CD4-positive, alpha-beta memory T cell (primary cell): ENCODE results near the gene GET4. TPM values are rescaled to one million over a fixed set of nuclear protein-coding genes. Genes with fewer than 3 reads are reported as not detected.
"Not testable (repeated sequence)": the region's sequence is repeated elsewhere in the genome, so short reads cannot be mapped to it uniquely, and the experiment has no call there.

Source experiments
- CTCF ChIA-PET: fragments of 350-600 bp; sonication (Branson Sonifier 250); formaldehyde crosslinking; loops from one replicate; lab custom pipeline; 2021; ENCODE audit warnings: inconsistent platforms; ENCODE audit not compliant: partially characterized antibody; lab: Charles Lee
- POLR2A ChIA-PET: fragments of 350-600 bp; sonication (Branson Sonifier 250); formaldehyde crosslinking; loops from one replicate; lab custom pipeline; 2021; ENCODE audit not compliant: partially characterized antibody; lab: Charles Lee
- DNase-seq, 5 donors: peaks; one replicate each; pipeline versions ENCODE4 v3.0.0 to v3.0.0-alpha.2; 2020 to 2022; ENCODE audit warnings: mixed read lengths in 1 of 5
- H3K27ac ChIP-seq: one replicate; pipeline ENCODE4 v1.7.0; 2013; ENCODE audit warnings: low read depth, low read length
- H3K27me3 ChIP-seq: 2 replicates; pipeline ENCODE4 v1.7.0; 2013; ENCODE audit warnings: mild to moderate bottlenecking, low read length, moderate library complexity; ENCODE audit not compliant: insufficient read depth
- H3K36me3 ChIP-seq: 2 replicates; pipeline ENCODE4 v1.7.0; 2013; ENCODE audit warnings: mild to moderate bottlenecking, low read length, moderate library complexity; ENCODE audit not compliant: insufficient read depth
- H3K4me1 ChIP-seq: 2 replicates; pipeline ENCODE4 v1.7.0; 2013; ENCODE audit warnings: mild to moderate bottlenecking, low read length, moderate library complexity; ENCODE audit not compliant: insufficient read depth
- H3K4me3 ChIP-seq, 2 donors: one replicate each; pipeline ENCODE4 v1.7.0; 2013; ENCODE audit warnings: low read length in 2 of 2, mild to moderate bottlenecking in 1 of 2
- H3K9me3 ChIP-seq, 2 donors: one replicate each; pipeline ENCODE4 v1.7.0; 2013; ENCODE audit warnings: low read length in 2 of 2, control low read depth in 1 of 2; ENCODE audit not compliant: control insufficient read depth in 1 of 2
- H3K27ac Mint-ChIP-seq, 7 donors: one replicate each; pipeline ENCODE4 v1.8.0; 2020 to 2021; ENCODE audit warnings: mixed read lengths in 7 of 7, mild to moderate bottlenecking in 6 of 7, inconsistent platforms in 3 of 7, moderate library complexity in 3 of 7
- H3K27me3 Mint-ChIP-seq, 2 donors: one replicate each; pipeline ENCODE4 v1.8.0; 2020 to 2021; ENCODE audit warnings: mixed read lengths in 2 of 2
- H3K36me3 Mint-ChIP-seq, 2 donors: one replicate each; pipeline ENCODE4 v1.8.0; 2020 to 2021; ENCODE audit warnings: mixed read lengths in 2 of 2, inconsistent platforms in 1 of 2, mild to moderate bottlenecking in 1 of 2
- H3K4me1 Mint-ChIP-seq, 4 donors: one replicate each; pipeline ENCODE4 v1.8.0; 2020 to 2021; ENCODE audit warnings: mixed read lengths in 4 of 4, mild to moderate bottlenecking in 1 of 4
- H3K4me3 Mint-ChIP-seq, 8 donors: one replicate each; pipeline ENCODE4 v1.8.0; 2020 to 2021; ENCODE audit warnings: mixed read lengths in 8 of 8, mild to moderate bottlenecking in 7 of 8, moderate library complexity in 6 of 8, inconsistent platforms in 3 of 8
- H3K9me3 Mint-ChIP-seq, 8 donors: one replicate each; pipeline ENCODE4 v1.8.0; 2020 to 2021; ENCODE audit warnings: mixed read lengths in 8 of 8, mild to moderate bottlenecking in 5 of 8, inconsistent platforms in 3 of 8, moderate library complexity in 1 of 8
- intact Hi-C: fragments of 100-400 bp; cut with micrococcal nuclease; formaldehyde crosslinking; loops from one replicate; pipeline ENCODE4 v1.15.1; 2023
- polyA plus RNA-seq, 2 donors: library from polyadenylated mRNA; unstranded; fragments of 300-500 nt; fragmentation: Illumina TruSeq; gene quantifications; one replicate each; pipeline ENCODE4 v1.2.3, GENCODE V29; 2021
- total RNA-seq, 2 experiments: library from RNA; stranded (reverse); gene quantifications; one replicate each; pipeline ENCODE4 v1.2.3, GENCODE V29; 2021

Gene GET4
- total and polyA plus RNA-seq, 4 experiments from 2014 or later, result 22.0 to 51.6 (median 38.1) TPM

GRCh38 chr7:940599-941408, 64.5 kb downstream of the GET4 start:
- Mint-ChIP-seq H3K27ac (no peak overlapping the region), H3K4me3 (no peak overlapping the region), H3K4me1 (peaks cover 4 to 9% (median 6%) of the 10 kb centered on the region in 4 donors), H3K27me3 (peaks cover 0 to 2% of the 10 kb centered on the region in 2 donors), H3K36me3 (peaks cover 0 to 5% of the 10 kb centered on the region in 2 donors), H3K9me3 (peaks cover 0 to 15% (median 5%) of the 10 kb centered on the region in 8 donors)
- Histone ChIP-seq H3K27ac (no peak overlapping the region), H3K4me1 (peaks cover 5% of the 10 kb centered on the region), H3K9me3 (peaks cover 0 to 6% of the 10 kb centered on the region in 2 donors), H3K36me3 (no peaks in the 10 kb centered on the region), H3K27me3 (no peaks in the 10 kb centered on the region), H3K4me3 (no peak overlapping the region)
- no peak for DNase-seq
- POLR2A ChIA-PET, result no interaction called here
- CTCF ChIA-PET, result no interaction called here
- intact Hi-C loops, result loop anchor here (2.0 kb wide), 1 partner anchor 18 kb away; no protein-coding TSS in a partner anchor

- H3K36me3 Mint-ChIP-seq, H3K4me1 Mint-ChIP-seq, H3K27ac ChIP-seq, POLR2A ChIA-PET, H3K36me3 ChIP-seq, intact Hi-C loops, H3K4me3 ChIP-seq, H3K27ac Mint-ChIP-seq, H3K27me3 Mint-ChIP-seq, H3K9me3 ChIP-seq, CTCF ChIA-PET, DNase-seq, H3K4me3 Mint-ChIP-seq, H3K4me1 ChIP-seq, H3K27me3 ChIP-seq: not testable (repeated sequence)
- peaks cover 0 to 15% (median 5%) of the 10 kb centered on the region in 8 donors for H3K9me3 Mint-ChIP-seq
Observed at GRCh38 chr7:943793-944192, 67.4 kb downstream of the GET4 start.

- H3K9me3 Mint-ChIP-seq, result peaks cover 0 to 15% (median 5%) of the 10 kb centered on the region in 8 donors
- Histone ChIP-seq H3K4me1 (no peaks in the 10 kb centered on the region), H3K27me3 (no peaks in the 10 kb centered on the region), H3K4me3 (no peak overlapping the region), H3K9me3 (peaks cover 0 to 6% of the 10 kb centered on the region in 2 donors), H3K27ac (no peak overlapping the region), H3K36me3 (no peaks in the 10 kb centered on the region)
- peaks cover 0 to 5% of the 10 kb centered on the region in 2 donors for H3K36me3 Mint-ChIP-seq
- H3K27ac Mint-ChIP-seq, result peak overlapping the region in 1 of 7 donors; percentile 43
- CTCF ChIA-PET, result no interaction called here
- H3K27me3 Mint-ChIP-seq, result peaks cover 0 to 2% of the 10 kb centered on the region in 2 donors
- H3K4me1 Mint-ChIP-seq, result peaks cover 2 to 4% (median 4%) of the 10 kb centered on the region in 4 donors
- POLR2A ChIA-PET, result no interaction called here
- no peak for DNase-seq
- H3K4me3 Mint-ChIP-seq, result no peak overlapping the region
- intact Hi-C loops, result no loop called here
Observed at GRCh38 chr7:944744-945143, 68.4 kb downstream of the GET4 start.

GRCh38 chr7:945147-945555, 68.8 kb downstream of the GET4 start:
- H3K27ac Mint-ChIP-seq, result no peak overlapping the region
- intact Hi-C loops, result no loop called here

GRCh38 chr7:945556-946255, 69.4 kb downstream of the GET4 start:
- H3K27me3 Mint-ChIP-seq, result peaks cover 0 to 2% of the 10 kb centered on the region in 2 donors
- no peak for DNase-seq
- intact Hi-C loops, result no loop called here
- Histone ChIP-seq H3K36me3 (no peaks in the 10 kb centered on the region), H3K4me3 (no peak overlapping the region), H3K4me1 (no peaks in the 10 kb centered on the region), H3K9me3 (peaks cover 0 to under 1% of the 10 kb centered on the region in 2 donors), H3K27ac (no peak overlapping the region), H3K27me3 (no peaks in the 10 kb centered on the region)
- peaks cover 0 to 4% (median 4%) of the 10 kb centered on the region in 4 donors for H3K4me1 Mint-ChIP-seq
- ChIA-PET POLR2A (no interaction called here), CTCF (no interaction called here)
- H3K36me3 Mint-ChIP-seq, result no peaks in the 10 kb centered on the region
- H3K4me3 Mint-ChIP-seq, result no peak overlapping the region
- H3K27ac Mint-ChIP-seq, result no peak overlapping the region
- H3K9me3 Mint-ChIP-seq, result peaks cover 0 to 5% (median under 1%) of the 10 kb centered on the region in 8 donors

More at GRCh38 chr7:945147-945555, 68.8 kb downstream of the GET4 start:
- H3K4me3 Mint-ChIP-seq, result no peak overlapping the region
- peaks cover 0 to 4% of the 10 kb centered on the region in 2 donors for H3K36me3 Mint-ChIP-seq
- ChIA-PET POLR2A (no interaction called here), CTCF (no interaction called here)
- H3K27me3 ChIP-seq, result no peaks in the 10 kb centered on the region
- DNase-seq, result no peak
- H3K9me3 ChIP-seq, result peaks cover 0 to 6% of the 10 kb centered on the region in 2 donors
- no peak overlapping the region for H3K4me3 ChIP-seq
- no peaks in the 10 kb centered on the region for H3K36me3 ChIP-seq
- H3K4me1 Mint-ChIP-seq, result peaks cover 2 to 4% (median 4%) of the 10 kb centered on the region in 4 donors
- H3K27ac ChIP-seq, result no peak overlapping the region
- peaks cover 1 to 11% (median 4%) of the 10 kb centered on the region in 8 donors for H3K9me3 Mint-ChIP-seq
- H3K4me1 ChIP-seq, result no peaks in the 10 kb centered on the region
- H3K27me3 Mint-ChIP-seq, result peaks cover 0 to 2% of the 10 kb centered on the region in 2 donors

Other genes with a start within 250 kb of the GET4 start
- gene DNAAF5, start 149.9 kb upstream of the GET4 start, total RNA-seq, result 10 to 100 TPM; 15.9 to 19.4 TPM
- gene DNAAF5, start 149.9 kb upstream of the GET4 start, polyA plus RNA-seq, result 1 to 10 TPM; 1.7 to 4.7 TPM
- gene PRKAR1B, start 149.3 kb upstream of the GET4 start, total RNA-seq, result 10 to 100 TPM; 15.1 to 16.6 TPM
- gene PRKAR1B, start 149.3 kb upstream of the GET4 start, polyA plus RNA-seq, result 10 to 100 TPM in 1 of 2 donors, 1 to 10 TPM in 1; 6.5 to 12.4 TPM
- gene SUN1, start 44.1 kb upstream of the GET4 start, total RNA-seq, result 100 to 1,000 TPM; 198 to 210 TPM
- 10 to 100 TPM; 53.7 to 63.3 TPM for gene SUN1, start 44.1 kb upstream of the GET4 start, polyA plus RNA-seq
- 1 to 10 TPM; 9.7 to 10.0 TPM for gene ADAP1, start 78.1 kb downstream of the GET4 start, total RNA-seq
- gene ADAP1, start 78.1 kb downstream of the GET4 start, polyA plus RNA-seq, result 1 to 10 TPM; 5.1 to 7.9 TPM
- gene COX19, start 99.0 kb downstream of the GET4 start, total RNA-seq, result 10 to 100 TPM; 46.2 to 50.0 TPM
- 10 to 100 TPM; 20.5 to 20.8 TPM for gene COX19, start 99.0 kb downstream of the GET4 start, polyA plus RNA-seq
- gene CYP2W1, start 106.6 kb downstream of the GET4 start, total RNA-seq, result not detected
- not detected for gene CYP2W1, start 106.6 kb downstream of the GET4 start, polyA plus RNA-seq
- 10 to 100 TPM in 1 of 2 experiments, 1 to 10 TPM in 1; 8.8 to 10.1 TPM for gene GPR146, start 168.0 kb downstream of the GET4 start, total RNA-seq
- gene GPR146, start 168.0 kb downstream of the GET4 start, polyA plus RNA-seq, result 10 to 100 TPM; 10.0 to 22.2 TPM
- not detected for gene GPER1, start 211.6 kb downstream of the GET4 start, total RNA-seq
- gene GPER1, start 211.6 kb downstream of the GET4 start, polyA plus RNA-seq, result not detected